Esophagus squamous epithelium (tissue), 4 donors: ENCODE data around the gene TPSB2.
"Not testable (repeated sequence)": the region's sequence is repeated elsewhere in the genome, so short reads cannot be mapped to it uniquely, and the experiment has no call there.

ENCODE experiments used
- POLR2A ChIP-seq, 4 donors: fragments of 450-650 bp; IDR thresholded peaks; one replicate each; pipeline ENCODE4 v1.6.1; 2017; ENCODE audit warnings: antibody characterized with exemption in 4 of 4, mild to moderate bottlenecking in 4 of 4, moderate library complexity in 3 of 4
- TF ChIP-seq, protein P1 (sequence below), 6 experiments: fragments of 450-650 bp in 4 of 6; fragments of 200-600 bp in 2 of 6; sonication (generic) in 2 of 6; IDR thresholded peaks; one replicate each; pipeline ENCODE4 v1.5.1; 2016 to 2019; ENCODE audit warnings: antibody characterized with exemption in 6 of 6, mild to moderate bottlenecking in 4 of 6, moderate library complexity in 4 of 6

DNA sequence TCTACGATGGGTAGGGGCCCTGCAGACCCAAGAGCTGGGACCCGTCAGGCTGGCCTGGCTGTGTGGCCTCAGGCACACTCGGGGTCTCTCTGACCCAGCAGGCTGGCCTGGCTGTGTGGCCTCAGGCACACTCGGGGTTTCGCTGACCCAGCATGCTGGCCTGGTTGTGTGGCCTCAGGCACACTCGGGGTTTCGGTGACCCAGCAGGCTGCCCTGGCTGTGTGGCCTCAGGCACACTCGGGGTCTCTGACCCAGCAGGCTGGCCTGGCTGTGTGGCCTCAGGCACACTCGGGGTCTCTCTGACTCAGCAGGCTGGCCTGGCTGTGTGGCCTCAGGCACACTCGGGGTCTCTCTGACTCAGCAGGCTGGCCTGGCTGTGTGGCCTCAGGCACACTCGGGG is 39.2 kb downstream of the TPSB2 start:
- TF ChIP-seq, protein P1, sequence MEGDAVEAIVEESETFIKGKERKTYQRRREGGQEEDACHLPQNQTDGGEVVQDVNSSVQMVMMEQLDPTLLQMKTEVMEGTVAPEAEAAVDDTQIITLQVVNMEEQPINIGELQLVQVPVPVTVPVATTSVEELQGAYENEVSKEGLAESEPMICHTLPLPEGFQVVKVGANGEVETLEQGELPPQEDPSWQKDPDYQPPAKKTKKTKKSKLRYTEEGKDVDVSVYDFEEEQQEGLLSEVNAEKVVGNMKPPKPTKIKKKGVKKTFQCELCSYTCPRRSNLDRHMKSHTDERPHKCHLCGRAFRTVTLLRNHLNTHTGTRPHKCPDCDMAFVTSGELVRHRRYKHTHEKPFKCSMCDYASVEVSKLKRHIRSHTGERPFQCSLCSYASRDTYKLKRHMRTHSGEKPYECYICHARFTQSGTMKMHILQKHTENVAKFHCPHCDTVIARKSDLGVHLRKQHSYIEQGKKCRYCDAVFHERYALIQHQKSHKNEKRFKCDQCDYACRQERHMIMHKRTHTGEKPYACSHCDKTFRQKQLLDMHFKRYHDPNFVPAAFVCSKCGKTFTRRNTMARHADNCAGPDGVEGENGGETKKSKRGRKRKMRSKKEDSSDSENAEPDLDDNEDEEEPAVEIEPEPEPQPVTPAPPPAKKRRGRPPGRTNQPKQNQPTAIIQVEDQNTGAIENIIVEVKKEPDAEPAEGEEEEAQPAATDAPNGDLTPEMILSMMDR (IDR thresholded peaks at IDR 0.05): not testable (repeated sequence)
- not testable (repeated sequence) for TF ChIP-seq POLR2A (IDR thresholded peaks at IDR 0.05)
